ENCODE results near the gene TNS1.

TNS1 gene

GRCh38 chr2:217842017-217842416 is 160.8 kb downstream of the TNS1 start:
- no peak for DNase-seq

GRCh38 chr2:217840522-217840921 is 162.3 kb downstream of the TNS1 start:
- DNase-seq: no peak

DNA sequence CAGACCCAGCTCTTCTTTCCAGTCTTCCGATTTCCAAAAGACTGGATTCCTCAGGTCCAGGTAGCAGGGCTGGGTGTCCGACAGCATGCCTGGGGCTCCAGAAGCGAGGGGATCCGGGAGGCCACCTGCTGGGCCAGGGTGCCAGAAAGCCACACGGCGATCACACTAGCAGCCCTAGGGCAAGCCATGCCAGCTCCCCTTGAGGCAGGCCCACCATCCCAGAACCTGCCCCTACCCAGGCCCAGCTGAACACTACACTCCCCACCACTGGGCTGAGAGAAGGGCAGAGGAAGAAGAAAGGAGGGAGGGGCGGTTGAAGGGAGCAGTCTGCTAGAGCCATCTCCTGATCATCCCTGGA is 163.1 kb downstream of the TNS1 start:
- no peak for DNase-seq

DNA sequence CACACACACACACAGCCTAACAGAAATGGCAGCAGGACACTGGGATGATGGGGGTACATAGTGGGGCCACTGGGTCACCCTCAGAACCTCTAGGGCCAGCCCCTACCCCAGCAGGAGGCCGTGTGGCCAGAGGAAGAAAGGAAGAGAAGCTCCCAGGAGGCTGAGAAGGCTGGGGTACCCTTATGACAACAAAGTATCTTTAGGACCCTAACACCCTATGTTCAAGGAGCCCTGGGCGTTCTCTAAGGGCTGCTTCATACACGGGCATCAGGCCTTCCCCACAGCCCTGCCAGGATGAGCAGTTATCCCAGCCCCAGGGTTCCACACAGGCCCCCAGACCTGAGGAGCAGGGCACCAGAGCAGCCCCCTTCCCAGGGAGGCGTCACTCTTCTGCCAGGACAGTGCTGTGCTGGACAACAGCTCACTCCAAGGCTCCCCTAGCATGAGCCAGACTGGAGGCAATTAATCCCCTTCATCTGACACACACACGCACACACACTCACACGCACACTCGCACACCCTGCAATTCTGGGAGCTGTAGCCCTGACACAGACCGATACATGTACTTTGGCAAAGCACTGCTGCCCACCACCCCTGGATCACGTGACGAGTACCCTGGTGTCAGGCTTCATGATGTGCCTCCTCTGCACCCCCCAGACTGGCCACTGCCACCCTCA is 163.6 kb downstream of the TNS1 start:
- no peak for DNase-seq

DNA sequence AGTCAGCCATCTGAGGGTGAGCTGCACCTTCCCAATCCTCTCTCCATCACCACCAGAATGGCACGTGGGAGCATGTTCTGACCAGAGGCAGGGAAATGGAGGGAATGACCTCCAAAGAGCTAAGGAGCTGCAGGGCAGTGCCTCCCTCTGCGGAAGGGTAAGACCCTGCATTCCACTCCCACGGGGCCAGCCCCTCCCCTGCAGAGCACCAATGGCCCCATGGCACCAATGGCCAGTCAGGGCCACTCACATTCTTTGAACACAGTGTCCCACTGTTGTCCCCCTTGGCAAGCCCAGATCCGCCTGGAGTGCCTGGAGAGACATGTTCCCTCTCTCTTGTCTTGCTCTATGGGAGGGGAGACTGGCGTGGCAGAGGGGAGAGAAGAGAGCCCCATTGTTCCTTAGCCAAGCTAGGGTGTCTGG is 164.4 kb downstream of the TNS1 start:
- no peak for DNase-seq

GRCh38 chr2:217837530-217837929 is 165.3 kb downstream of the TNS1 start:
- no peak for DNase-seq

DNA sequence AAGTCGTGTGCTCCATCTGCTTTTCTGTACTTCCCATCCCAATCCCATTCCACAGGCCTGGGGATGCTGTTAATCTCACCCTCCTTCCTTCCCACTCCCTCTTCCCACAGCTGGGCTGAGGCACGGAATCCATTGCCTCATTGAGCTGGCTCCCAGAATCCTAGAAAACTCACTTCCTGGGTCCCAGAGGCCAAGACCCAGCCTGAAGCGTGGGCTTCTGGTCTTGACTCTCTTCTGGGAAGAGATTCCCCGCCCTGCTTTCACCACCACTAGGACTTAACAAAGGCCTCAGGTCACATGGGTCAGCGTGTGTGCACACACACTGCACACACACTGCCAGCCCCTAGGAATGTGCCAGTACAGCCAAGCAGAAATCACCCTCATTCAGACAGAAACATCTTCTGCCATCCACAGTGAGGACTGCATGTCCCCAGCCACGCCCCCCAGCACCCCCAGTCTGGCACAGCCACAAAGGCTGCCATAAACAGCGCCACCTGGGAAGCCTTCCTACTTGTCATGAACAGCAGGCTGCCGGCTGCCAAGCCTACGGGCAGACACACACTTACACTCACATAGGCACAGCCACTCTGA is 165.8 kb downstream of the TNS1 start:
- no peak for DNase-seq

DNA sequence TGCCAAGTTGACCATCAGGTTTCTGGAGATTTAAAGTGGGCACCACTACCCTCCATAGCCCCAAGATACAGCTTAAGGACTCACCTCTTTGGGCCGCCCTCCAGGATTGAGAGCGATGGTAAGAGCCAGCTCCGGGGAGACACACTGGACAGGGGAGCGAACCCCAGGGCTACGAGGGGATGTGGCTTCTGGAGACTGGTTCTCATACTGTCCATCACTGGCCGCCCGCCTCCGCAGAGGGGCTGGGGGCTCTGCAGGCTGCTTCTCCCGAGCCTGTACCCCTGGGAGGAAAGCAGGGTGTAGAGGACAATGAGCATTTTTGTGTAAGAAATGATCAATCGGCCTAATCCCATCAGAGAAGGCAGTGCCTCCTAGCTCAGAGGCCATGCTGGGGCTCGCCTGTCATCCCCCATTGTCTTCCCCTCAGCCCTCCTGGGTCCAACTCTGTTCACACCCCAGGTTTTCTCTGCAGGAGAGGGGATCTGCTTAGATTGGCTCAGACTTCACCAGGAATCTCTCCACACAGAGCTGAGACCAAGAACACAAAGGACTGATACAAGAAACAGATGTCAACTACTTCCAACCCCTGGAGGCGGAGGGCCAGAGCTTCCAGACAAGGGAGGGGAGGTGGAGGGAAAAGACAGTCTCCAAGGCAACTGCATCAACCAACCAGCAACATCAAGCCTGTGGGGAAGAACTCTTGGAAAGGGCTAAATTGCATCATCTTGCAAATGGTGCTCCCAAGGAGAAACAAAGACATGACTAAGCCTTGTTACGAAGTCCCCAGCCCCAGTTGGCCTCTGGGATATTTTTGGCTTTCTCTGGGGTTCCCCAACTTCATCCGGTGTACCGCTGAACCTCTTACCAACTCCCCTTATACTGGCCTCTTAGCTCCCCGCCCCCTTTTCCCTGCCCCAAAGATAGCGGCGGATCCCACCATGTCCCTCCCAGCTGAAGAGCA is 166.6 kb downstream of the TNS1 start:
- DNase-seq: no peak

- DNase-seq: no peak
These were observed 167.9 kb downstream of the TNS1 start for GRCh38 chr2:217834744-217835513.

GRCh38 chr2:217834057-217834620 is 168.7 kb downstream of the TNS1 start:
- no peak for DNase-seq

- no peak for DNase-seq
These were observed 169.4 kb downstream of the TNS1 start for GRCh38 chr2:217833439-217833838.

DNA sequence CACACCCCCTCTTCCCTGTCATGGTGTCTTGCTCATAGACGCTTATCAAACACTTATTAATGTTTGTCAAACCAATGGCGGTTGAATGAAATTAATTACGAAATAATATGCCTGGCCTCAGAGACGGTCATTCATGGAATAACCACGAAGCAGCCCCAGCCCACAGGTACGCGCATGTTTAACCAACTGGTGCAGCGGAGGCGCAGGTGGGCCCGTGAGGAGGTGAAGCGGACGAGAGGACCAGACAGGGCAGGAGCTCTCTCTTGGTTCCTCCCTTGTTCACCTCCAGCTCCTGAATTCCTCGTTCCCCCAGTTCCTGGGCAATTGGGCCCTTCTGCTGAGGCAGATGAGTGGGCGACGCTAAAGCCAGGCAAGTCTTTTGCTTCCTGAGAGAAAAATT is 169.8 kb downstream of the TNS1 start:
- no peak for DNase-seq

GRCh38 chr2:217832115-217832514 is 170.7 kb downstream of the TNS1 start:
- no peak for DNase-seq

DNA sequence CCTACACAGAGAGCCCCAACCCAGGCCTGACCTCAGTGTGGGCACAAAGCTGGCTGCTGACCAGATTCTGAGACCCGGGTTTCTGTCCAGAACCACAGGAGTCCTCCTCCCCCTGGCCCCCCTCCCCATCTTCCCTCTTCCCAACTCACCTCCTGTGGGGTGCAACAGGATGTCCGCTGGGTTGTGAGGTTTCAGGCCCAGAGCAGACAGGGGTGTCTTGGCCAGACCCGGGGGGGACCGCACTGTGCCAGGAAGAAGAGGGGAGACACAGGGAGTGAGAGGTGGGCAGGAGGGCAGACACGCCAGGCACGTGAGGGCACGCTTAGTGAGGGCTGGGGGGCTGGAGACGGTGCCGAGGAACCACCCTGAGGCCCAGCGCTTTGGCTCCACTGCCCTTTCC is 171.5 kb downstream of the TNS1 start:
- DNase-seq: no peak

DNA sequence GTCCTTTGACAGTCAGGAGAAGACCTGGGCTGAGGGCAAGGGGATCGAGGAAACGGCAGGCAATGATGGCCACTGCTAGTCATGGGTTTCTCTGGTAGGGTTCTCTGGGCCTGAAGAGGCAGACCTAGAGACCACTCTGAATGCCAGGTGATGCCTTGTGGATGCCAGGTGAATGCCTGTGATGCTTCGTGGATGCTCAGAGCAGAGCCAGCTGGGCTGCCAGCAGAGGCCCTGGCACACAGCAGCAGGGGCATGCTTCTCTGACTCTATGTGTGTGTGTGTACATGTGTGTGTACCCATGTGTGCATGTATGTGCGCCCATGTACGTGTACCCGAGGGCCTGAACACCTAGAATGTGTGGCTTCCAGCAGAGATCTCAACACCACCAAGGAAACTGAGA is 172.0 kb downstream of the TNS1 start:
- no peak for DNase-seq

DNA sequence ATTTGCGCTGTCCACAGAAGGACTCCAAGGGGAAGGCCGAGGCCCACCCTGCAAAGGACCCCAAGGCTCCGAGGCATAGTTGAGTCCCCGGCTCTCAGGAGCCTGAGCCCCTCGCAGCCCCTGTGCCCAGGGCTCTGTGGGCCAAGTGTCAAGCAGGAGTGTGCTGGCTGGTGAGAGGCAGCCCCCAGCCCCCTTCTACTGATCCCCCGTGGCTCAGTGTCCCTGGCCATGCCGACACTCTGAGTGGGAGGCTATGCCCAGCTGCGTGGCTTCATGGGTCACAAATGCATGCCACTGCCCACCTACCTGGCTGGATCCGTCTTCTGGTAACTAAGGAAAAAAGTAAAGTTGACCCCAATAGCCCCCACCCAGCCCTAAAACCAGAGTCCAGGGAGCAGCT is 172.7 kb downstream of the TNS1 start:
- DNase-seq: no peak

DNA sequence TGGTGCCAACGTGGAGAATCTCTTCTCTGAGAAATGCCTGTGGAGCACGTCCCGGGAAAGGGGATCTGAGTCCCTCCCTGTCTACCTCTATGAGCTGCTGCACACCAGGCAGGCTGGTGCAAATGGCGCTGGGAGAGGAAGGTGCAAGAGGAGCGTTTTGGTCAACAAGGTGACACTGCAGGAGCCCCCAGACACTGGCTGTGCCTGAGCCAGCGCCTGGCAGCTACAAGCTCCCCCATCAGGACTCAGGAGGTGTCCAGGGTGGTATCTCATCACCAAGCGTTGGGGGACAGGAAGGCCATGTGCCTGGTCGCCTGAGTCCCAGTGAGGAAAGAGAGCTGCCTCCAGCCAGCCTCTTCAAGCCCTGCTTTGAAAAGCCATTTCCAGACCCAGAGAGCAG is 173.4 kb downstream of the TNS1 start:
- DNase-seq: no peak

GRCh38 chr2:217828336-217828735 is 174.5 kb downstream of the TNS1 start:
- no peak for DNase-seq

GRCh38 chr2:217827430-217828201 is 175.2 kb downstream of the TNS1 start:
- DNase-seq: no peak

DNA sequence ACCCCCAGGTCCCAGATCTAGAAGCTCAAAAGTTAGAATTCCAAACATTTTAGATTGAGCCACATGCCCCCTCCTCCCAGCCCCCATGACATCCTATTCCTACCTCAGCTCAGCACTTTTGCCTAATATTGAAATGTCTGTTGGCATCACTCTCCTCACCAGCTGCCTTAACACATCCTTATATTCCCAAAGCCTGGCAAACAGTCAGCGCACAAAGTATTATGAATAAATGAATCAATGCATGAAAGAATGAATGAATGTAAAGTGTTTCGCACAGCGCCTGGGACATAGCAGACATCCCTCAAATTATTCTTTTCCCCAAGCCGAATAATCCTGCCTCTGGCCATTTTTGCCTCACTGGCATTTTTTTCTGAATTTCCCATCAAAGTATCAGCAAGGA is 175.8 kb downstream of the TNS1 start:
- no peak for DNase-seq

- no peak for DNase-seq
These were observed 176.3 kb downstream of the TNS1 start for GRCh38 chr2:217826520-217826919.
